Measurements from ENCODE around the gene YBEY.
A peak's percentile ranks its signal among the peaks of the same experiment; 100 is the strongest.
"Not testable (repeated sequence)": the region's sequence is repeated elsewhere in the genome, so short reads cannot be mapped to it uniquely, and the experiment has no call there.

Gene YBEY

DNA sequence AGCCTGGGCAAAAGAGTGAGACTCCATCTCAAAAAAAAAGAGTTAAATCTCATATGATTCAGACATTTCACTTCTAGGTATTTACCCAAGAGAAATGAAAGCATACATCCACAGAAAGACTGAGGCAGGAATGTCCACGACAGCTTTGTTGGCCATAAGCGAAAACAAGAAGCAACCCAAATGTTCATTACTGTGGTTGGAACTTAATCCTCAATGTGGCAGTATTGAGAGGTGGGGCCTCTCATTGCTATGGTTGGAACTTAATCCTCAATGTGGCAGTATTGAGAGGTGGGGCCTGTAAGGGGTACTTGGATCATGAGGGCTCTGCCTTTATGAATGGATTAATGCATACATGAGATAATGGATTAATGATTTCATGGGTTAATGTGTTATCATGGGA, 22.3 kb downstream of the YBEY start:
- no peak for DNase-seq

DNA sequence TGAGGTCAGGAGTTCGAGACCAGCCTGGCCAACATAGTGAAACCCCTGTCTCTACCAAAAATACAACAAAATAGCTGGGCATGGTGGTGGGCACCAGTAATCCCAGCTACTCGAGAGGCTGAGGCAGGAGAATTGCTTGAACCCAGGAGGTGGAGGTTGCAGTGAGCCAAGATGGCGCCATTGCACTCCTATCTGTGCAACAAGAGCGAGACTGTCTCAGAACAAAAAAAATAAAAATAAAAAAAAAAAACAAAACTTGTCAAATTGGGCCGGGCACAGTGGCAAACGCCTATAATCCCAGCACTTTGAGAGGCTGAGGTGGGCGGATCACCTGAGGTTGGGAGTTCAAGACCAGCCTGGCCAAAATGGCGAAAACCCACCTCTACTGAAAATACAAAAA, 24.1 kb downstream of the YBEY start:
- not testable (repeated sequence) for DNase-seq

DNA sequence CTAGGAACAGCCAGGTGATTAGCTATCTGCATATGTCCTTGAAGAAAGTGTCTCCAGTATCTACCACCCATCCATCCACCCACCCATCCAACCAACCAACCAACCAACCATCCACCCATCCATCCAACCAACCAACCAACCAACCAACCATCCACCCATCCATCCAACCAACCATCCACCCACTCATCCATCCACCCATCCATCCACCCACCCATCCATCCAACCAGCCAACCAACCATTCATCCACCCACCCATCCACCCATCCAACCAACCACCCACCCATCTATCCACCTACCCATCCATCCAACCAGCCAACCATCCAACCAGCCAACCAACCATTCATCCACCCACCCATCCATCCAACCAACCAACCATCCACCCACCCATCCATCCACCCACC, 25.4 kb downstream of the YBEY start:
- DNase-seq: no peak

GRCh38 chr21:46312949-46313348, 26.8 kb downstream of the YBEY start:
- DNase-seq: no peak

GRCh38 chr21:46314441-46315020, 28.4 kb downstream of the YBEY start:
- no peak for DNase-seq

DNA sequence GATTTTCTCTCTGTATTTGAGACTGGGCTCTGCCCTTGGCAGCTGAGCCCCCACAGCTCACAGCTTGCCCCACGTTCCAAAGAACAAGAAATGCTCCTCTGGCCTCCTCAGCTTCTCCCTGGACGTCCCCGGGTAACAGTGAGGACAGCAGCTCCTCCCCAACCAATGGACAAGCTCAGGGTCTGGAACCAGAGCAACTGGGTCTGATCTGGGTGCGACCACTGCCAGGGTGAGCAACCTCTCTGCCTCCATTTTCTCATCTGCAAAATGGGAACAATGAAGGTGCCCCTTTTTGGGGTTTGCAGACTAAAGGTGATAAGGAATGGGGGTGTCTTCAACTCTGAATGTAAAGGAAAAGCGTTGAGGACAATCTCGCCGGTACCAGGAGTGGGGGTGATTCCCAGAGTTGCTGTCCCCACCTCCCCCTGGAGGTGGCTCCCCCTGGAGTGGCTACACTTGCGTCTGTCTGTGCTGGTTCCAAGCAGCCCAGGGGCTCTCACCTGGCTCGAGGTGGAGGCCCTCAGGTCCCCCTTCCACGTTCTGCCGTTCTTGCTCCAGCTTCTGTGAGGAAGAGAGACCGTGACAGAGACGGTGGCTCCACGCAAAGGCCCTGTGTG, 30.7 kb downstream of the YBEY start:
- DNase-seq: no peak

DNA sequence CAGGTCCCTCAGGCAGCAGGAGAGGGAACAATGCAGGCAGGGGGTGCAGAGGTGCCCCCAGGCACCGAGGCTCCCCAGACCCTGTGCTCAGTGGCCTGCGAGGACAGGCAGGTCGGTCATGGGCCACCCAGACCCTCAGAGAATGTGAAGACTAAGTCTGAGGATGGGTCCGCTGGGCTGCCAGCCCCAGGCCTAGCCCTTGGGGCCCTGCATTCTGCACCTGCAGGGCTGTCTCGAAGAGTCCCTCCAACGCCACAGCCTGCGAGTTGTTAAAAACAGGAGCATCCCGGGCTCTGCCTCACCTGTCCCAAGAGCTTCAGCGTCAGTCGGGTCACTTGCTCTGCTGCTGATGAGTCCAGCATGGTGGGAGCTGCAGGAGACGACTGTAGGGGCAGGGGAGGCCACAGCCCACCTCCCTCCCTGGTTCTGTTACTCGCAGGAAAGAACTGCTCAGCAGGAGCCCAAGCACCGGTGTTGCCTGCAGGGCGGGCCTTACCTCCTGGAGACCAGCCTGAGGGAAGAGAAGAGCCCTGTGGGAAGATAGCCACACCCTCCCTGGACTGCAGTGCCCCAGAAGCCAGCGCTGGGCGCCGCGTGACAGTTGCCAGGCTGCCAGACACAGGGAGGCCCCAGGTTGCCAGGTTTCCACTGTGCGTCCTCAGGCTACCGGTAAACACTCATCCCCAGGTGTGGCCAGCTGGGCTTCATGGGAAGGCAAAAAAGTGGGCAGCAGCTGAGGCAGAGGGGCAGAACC, 31.7 kb downstream of the YBEY start:
- DNase-seq: no peak

DNA sequence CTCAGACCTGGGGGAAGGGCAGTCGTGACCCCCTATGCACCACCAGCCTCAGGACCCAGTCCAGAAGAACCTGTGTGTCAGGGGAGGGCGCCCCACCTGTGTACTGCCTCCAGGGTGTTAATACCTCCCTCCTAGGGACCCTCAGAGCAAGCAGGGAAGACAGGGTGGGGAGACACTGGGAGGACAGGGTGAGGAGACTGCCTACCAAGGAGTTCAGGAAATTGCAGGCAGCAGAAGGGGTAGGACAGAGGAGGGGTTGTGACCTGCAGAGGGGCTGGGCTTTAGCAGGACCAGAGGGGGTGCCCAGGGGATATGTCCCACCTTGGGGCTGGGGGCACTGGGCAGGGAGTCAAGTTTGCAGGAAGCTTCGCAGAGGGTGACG, 32.3 kb downstream of the YBEY start:
- DNase-seq: no peak

DNA sequence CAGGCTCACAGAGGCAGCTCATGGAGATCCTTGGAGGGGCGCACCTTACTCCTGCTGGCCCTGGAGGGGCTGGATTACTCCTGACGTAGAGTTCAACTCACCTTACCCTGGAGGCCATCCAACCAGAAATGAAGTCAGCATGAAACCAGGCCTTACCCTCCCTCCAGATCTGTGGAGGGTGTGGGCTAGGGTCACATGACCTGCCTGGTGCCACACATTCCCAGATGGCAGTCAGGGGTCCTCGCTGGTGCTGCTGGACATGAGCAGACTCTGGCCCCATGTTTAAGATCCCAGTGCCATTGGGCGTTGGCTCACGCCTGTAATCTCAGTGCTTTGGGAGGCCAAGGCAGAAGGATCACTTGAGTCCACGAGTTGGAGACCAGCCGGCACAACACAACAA, 33.0 kb downstream of the YBEY start:
- DNase-seq: no peak

GRCh38 chr21:46320331-46320801, 34.2 kb downstream of the YBEY start:
- no peak for DNase-seq

GRCh38 chr21:46322351-46323226, 36.4 kb downstream of the YBEY start:
- DNase-seq: no peak

DNA sequence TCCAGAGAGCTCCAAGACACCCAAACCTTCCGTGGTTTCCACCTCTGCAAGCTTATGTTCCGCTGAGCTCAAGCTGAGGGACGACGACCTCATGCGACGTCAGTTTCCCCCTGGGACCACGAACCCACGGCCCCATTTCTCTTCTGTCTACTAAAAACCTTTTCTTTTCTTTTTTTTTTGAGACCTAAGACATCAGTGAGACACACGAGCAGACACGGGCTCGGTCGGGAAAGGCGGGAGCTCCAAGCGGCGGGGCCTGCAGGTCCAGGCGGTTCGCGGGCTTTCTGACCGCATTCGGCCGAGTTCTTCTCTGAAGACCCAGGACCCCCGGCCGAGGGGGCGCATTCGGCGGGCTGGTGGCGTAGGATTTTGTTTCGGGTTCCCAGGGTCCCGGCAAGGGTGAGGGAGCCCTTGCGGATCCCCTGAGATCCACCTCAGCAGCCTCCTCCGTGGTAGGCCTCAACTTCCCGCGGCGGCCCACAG, 37.1 kb downstream of the YBEY start:
- no peak for DNase-seq

GRCh38 chr21:46323710-46324389, 37.7 kb downstream of the YBEY start, which contains the start of the genes C21orf58 and PCNT:
Gene C21orf58 (minus strand): TSS chr21:46323870. CDS start chr21:46322738, 1,132 bp downstream.
Gene PCNT (plus strand): TSS chr21:46324156. CDS start chr21:46324229, 73 bp downstream.
- DNase-seq: peak; percentile 96

DNA sequence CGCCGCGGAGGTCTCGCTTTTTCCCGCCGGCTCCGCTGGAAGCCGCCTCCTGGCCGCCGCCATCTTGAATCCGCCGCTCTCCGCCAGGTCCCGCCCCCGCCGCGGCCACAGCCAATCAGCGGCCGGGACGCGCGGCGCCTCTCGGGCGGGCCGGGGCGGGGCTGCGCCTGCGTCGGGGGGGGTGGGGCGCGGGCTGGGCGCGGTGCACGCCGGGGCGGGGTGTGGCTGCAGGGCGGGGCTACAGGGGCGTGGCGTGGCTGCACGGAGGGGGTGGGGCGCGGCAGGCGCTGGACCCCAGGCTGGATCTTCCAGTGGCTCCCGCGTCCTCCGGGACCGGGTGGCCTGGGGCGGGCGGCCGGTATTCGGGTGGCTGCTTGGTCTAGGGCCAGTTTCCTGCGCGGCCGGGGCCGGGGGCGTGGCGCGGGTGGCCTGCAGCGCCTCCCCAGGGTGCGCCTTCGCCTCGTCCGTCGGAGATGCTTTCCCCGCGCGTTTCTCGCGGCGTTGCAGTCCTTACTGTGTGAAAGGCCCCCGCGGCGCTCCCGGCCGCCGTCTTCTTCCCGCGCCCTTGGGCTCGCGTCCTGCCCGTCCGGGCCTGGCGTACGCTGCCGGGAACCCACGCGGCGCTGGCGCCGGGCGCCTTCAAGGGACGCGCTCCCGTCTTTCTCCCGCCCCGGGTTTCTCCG, 38.4 kb downstream of the YBEY start:
- peak; percentile 87 for DNase-seq

GRCh38 chr21:46325073-46325912, 39.2 kb downstream of the YBEY start:
- DNase-seq: peak; percentile 15

GRCh38 chr21:46326110-46326703, 40.1 kb downstream of the YBEY start:
- no peak for DNase-seq

- no peak for DNase-seq
Measured at GRCh38 chr21:46327711-46328110, 41.6 kb downstream of the YBEY start.

- no peak for DNase-seq
Measured at GRCh38 chr21:46328151-46328550, 42.0 kb downstream of the YBEY start.

GRCh38 chr21:46329796-46330195, 43.7 kb downstream of the YBEY start:
- no peak for DNase-seq
